H9 (cell line): ENCODE results near the gene SVEP1. TPM values are rescaled to one million over a fixed set of nuclear protein-coding genes. Genes with fewer than 3 reads are reported as not detected.

Experiments
- DNase-seq: peaks from one replicate; pipeline ENCODE4 v3.0.0-alpha.2; 2017
- H2AFZ ChIP-seq: one replicate; pipeline ENCODE4 v1.6.1; 2013; ENCODE audit warnings: mild to moderate bottlenecking, low read length, control low read depth, moderate library complexity
- H2AK5ac ChIP-seq: 2 replicates; pipeline ENCODE4 v1.6.1; 2013; ENCODE audit warnings: low read length, control low read depth, mixed read lengths; ENCODE audit not compliant: insufficient read length
- H2BK120ac ChIP-seq: one replicate; pipeline ENCODE4 v1.6.1; 2013; ENCODE audit warnings: low read depth, mild to moderate bottlenecking, low read length, control low read depth, inconsistent platforms; ENCODE audit not compliant: poor library complexity, severe bottlenecking
- H2BK12ac ChIP-seq: 2 replicates; pipeline ENCODE4 v1.6.1; 2013; ENCODE audit warnings: low read length, control low read depth, mixed read lengths, low read depth; ENCODE audit not compliant: insufficient read length
- H2BK15ac ChIP-seq: 2 replicates; pipeline ENCODE4 v1.6.1; 2013; ENCODE audit warnings: low read depth, low read length, control low read depth
- H2BK20ac ChIP-seq: one replicate; pipeline ENCODE4 v1.6.1; 2013; ENCODE audit warnings: low read depth, mild to moderate bottlenecking, low read length, control low read depth, inconsistent platforms; ENCODE audit not compliant: poor library complexity, severe bottlenecking
- H2BK5ac ChIP-seq: 2 replicates; pipeline ENCODE4 v1.6.1; 2013; ENCODE audit warnings: low read length, control low read depth, mixed read lengths; ENCODE audit not compliant: insufficient read length
- H3K14ac ChIP-seq: 2 replicates; pipeline ENCODE4 v1.6.1; 2013; ENCODE audit warnings: low read length, control low read depth; ENCODE audit not compliant: insufficient read depth
- H3K18ac ChIP-seq: 2 replicates; pipeline ENCODE4 v1.6.1; 2013; ENCODE audit warnings: low read depth, mild to moderate bottlenecking, mixed read lengths, low read length, control low read depth; ENCODE audit not compliant: insufficient read length
- H3K23ac ChIP-seq: 2 replicates; pipeline ENCODE4 v1.6.1; 2013; ENCODE audit warnings: low read length, control low read depth, mixed read lengths, low read depth; ENCODE audit not compliant: insufficient read length
- H3K23me2 ChIP-seq: 2 replicates; pipeline ENCODE4 v1.6.1; 2013; ENCODE audit warnings: low read depth, mild to moderate bottlenecking, mixed read lengths, low read length, control low read depth; ENCODE audit not compliant: insufficient read length, poor library complexity, severe bottlenecking
- H3K27ac ChIP-seq: 2 replicates; pipeline ENCODE4 v1.5.1; 2013; ENCODE audit warnings: low read length, control low read depth, mixed read lengths, low read depth; ENCODE audit not compliant: insufficient read length
- H3K27me3 ChIP-seq: 2 replicates; pipeline ENCODE4 v1.6.1; 2013; ENCODE audit warnings: low read length, control low read depth, inconsistent platforms; ENCODE audit not compliant: insufficient read depth
- H3K4ac ChIP-seq: 2 replicates; pipeline ENCODE4 v1.6.1; 2013; ENCODE audit warnings: low read depth, mild to moderate bottlenecking, control low read depth, inconsistent platforms, low read length, moderate library complexity
- H3K4me1 ChIP-seq: 2 replicates; pipeline ENCODE4 v1.6.1; 2013; ENCODE audit warnings: low read length, control low read depth, inconsistent platforms; ENCODE audit not compliant: insufficient read depth
- H3K4me2 ChIP-seq: 2 replicates; pipeline ENCODE4 v1.6.1; 2013; ENCODE audit warnings: low read length, control low read depth, mixed read lengths; ENCODE audit not compliant: insufficient read length, insufficient read depth
- H3K56ac ChIP-seq: 2 replicates; pipeline ENCODE4 v1.6.1; 2013; ENCODE audit warnings: low read depth, mild to moderate bottlenecking, mixed read lengths, low read length, control low read depth; ENCODE audit not compliant: insufficient read length
- H3K79me1 ChIP-seq: 2 replicates; pipeline ENCODE4 v1.6.1; 2013; ENCODE audit warnings: low read depth, mild to moderate bottlenecking, moderate library complexity, low read length, control low read depth, inconsistent platforms; ENCODE audit not compliant: insufficient read depth, poor library complexity, severe bottlenecking
- H3K79me2 ChIP-seq: 2 replicates; pipeline ENCODE4 v1.6.1; 2013; ENCODE audit warnings: low read length, control low read depth, inconsistent platforms; ENCODE audit not compliant: insufficient read depth
- H3K9ac ChIP-seq: 2 replicates; pipeline ENCODE4 v1.6.1; 2013; ENCODE audit warnings: low read length, control low read depth, mixed read lengths; ENCODE audit not compliant: insufficient read length; ENCODE audit errors: extremely low read depth
- H3K9me3 ChIP-seq: one replicate; pipeline ENCODE4 v1.6.1; 2013; ENCODE audit warnings: low read depth, low read length, inconsistent platforms; ENCODE audit not compliant: control insufficient read depth
- H3T11ph ChIP-seq: one replicate; pipeline ENCODE4 v1.6.1; 2013; ENCODE audit warnings: mild to moderate bottlenecking, low read length, control low read depth, inconsistent platforms
- H4K20me1 ChIP-seq: one replicate; pipeline ENCODE4 v1.6.1; 2013; ENCODE audit not compliant: control insufficient read depth, insufficient read length, insufficient read depth
- H4K5ac ChIP-seq: 2 replicates; pipeline ENCODE4 v1.6.1; 2013; ENCODE audit warnings: low read depth, mild to moderate bottlenecking, mixed read lengths, low read length, control low read depth; ENCODE audit not compliant: insufficient read length
- H4K8ac ChIP-seq: replicated peaks from 2 replicates; pipeline ENCODE4 v1.6.1; 2013; ENCODE audit warnings: low read length, control low read depth, mixed read lengths, low read depth; ENCODE audit not compliant: insufficient read length
- H4K91ac ChIP-seq: 2 replicates; pipeline ENCODE4 v1.6.1; 2013; ENCODE audit warnings: low read depth, mild to moderate bottlenecking, moderate library complexity, mixed read lengths, low read length, control low read depth; ENCODE audit not compliant: insufficient read length
- H3K27ac Mint-ChIP-seq, 3 experiments: 2 replicates in 2 of 3; 3 replicates in 1 of 3; pipeline ENCODE4 v1.8.0; 2020 to 2021; ENCODE audit warnings: mixed read lengths in 3 of 3, mild to moderate bottlenecking in 1 of 3, moderate library complexity in 1 of 3
- H3K27me3 Mint-ChIP-seq: 2 replicates; pipeline ENCODE4 v1.8.0; 2021; ENCODE audit warnings: low read depth, mild to moderate bottlenecking, moderate library complexity, mixed read lengths
- H3K36me3 Mint-ChIP-seq, 3 experiments: 2 replicates in 2 of 3; 3 replicates in 1 of 3; pipeline ENCODE4 v1.8.0; 2020 to 2021; ENCODE audit warnings: low read depth in 3 of 3, mixed read lengths in 3 of 3; ENCODE audit not compliant: insufficient read depth in 1 of 3
- H3K4me1 Mint-ChIP-seq, 2 experiments: 2 replicates each; pipeline ENCODE4 v1.8.0; 2020; ENCODE audit warnings: mixed read lengths in 2 of 2
- H3K4me3 Mint-ChIP-seq, 2 experiments: 2 replicates in 1 of 2; 3 replicates in 1 of 2; pipeline ENCODE4 v1.8.0; 2020 to 2021; ENCODE audit warnings: mild to moderate bottlenecking in 2 of 2, mixed read lengths in 2 of 2, moderate library complexity in 1 of 2
- H3K9me3 Mint-ChIP-seq, 2 experiments: 2 replicates in 1 of 2; 3 replicates in 1 of 2; pipeline ENCODE4 v1.8.0; 2020; ENCODE audit warnings: mild to moderate bottlenecking in 2 of 2, mixed read lengths in 2 of 2, moderate library complexity in 1 of 2
- WGBS: extraction: QIAGEN DNeasy Blood & Tissue Kit; methylation state at CpG from one replicate; pipeline ENCODE4 v1.1.7; 2013; ENCODE audit warnings: missing lambda C conversion rate, low lambda C conversion rate, mixed read lengths; ENCODE audit not compliant: insufficient read length; ENCODE audit errors: extremely low coverage; 5-methylcytosine and 5-hydroxymethylcytosine counted together
- total RNA-seq: library from RNA; stranded (reverse); gene quantifications from 2 replicates; pipeline ENCODE4 v1.2.1, GENCODE V29; 2021
- TF ChIP-seq, protein P1 (sequence below): fragments of 200-600 bp; sonication (generic); conservative IDR thresholded peaks from 3 replicates; pipeline ENCODE4 v1.8.0; 2021; ENCODE audit warnings: antibody characterized with exemption, mild to moderate bottlenecking

Gene SVEP1
- total RNA-seq, 1 experiment from 2014 or later = 0.17 TPM

DNA sequence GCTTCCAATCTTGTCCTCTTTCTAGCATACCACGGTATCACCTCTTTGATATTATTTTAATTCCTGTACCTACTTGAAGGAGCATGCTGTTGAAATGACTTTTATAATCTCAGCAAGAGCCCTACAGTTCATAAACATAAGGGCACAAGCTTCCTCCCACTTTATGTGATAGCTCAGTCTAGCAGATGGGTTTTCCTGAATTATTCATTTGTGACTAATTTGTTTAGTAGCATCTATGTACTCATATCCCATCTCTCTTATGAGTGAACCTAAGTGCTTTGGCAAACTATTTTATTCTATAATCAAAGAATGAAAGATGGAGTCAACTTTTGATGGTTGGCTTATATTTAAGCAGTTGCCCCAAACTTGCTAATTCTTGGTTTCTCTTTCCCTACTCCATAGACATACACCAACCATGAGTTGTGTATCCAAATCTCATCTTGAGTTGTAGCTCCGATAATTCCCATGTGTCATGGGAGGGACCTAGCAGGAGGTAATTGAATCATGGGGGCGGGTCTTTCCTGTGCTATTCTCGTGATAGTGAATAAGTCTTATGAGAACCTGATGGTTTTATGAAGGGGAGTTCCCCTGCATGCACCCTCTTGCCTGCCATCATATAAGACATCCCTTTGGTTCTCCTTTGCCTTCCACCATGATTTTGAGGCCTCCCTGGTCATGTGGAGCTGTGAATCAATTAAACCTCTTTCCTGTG, 259.6 kb downstream of the SVEP1 start:
- H3T11ph ChIP-seq = no peak overlapping the region

More for the DNA sequence above, 259.6 kb downstream of the SVEP1 start:
- H4K8ac ChIP-seq = no peak overlapping the region
- no CpG with 5 or more reads among the region's 4 CpGs for WGBS
- no peak overlapping the region for H3K4me3 Mint-ChIP-seq
- H2BK5ac ChIP-seq = no peak overlapping the region
- no peak overlapping the region for H3K27ac Mint-ChIP-seq
- no peaks in the 10 kb centered on the region for H4K20me1 ChIP-seq
- no peaks in the 10 kb centered on the region for H3K27me3 Mint-ChIP-seq
- H3K27me3 ChIP-seq = no peaks in the 10 kb centered on the region
- no peaks in the 10 kb centered on the region for H3K79me1 ChIP-seq
- TF ChIP-seq, protein P1, sequence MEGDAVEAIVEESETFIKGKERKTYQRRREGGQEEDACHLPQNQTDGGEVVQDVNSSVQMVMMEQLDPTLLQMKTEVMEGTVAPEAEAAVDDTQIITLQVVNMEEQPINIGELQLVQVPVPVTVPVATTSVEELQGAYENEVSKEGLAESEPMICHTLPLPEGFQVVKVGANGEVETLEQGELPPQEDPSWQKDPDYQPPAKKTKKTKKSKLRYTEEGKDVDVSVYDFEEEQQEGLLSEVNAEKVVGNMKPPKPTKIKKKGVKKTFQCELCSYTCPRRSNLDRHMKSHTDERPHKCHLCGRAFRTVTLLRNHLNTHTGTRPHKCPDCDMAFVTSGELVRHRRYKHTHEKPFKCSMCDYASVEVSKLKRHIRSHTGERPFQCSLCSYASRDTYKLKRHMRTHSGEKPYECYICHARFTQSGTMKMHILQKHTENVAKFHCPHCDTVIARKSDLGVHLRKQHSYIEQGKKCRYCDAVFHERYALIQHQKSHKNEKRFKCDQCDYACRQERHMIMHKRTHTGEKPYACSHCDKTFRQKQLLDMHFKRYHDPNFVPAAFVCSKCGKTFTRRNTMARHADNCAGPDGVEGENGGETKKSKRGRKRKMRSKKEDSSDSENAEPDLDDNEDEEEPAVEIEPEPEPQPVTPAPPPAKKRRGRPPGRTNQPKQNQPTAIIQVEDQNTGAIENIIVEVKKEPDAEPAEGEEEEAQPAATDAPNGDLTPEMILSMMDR = no peak
- no peak overlapping the region for H3K9ac ChIP-seq
- H3K36me3 Mint-ChIP-seq = no peaks in the 10 kb centered on the region
- H2BK15ac ChIP-seq = no peak overlapping the region
- peaks cover 8 to 9% of the 10 kb centered on the region in 2 experiments for H3K4me1 Mint-ChIP-seq
- no peak overlapping the region for H2BK12ac ChIP-seq
- DNase-seq = no peak
- no peak overlapping the region for H3K56ac ChIP-seq
- no peak overlapping the region for H2BK120ac ChIP-seq
- H3K79me2 ChIP-seq = no peaks in the 10 kb centered on the region
- no peak overlapping the region for H3K23ac ChIP-seq
- no peak overlapping the region for H3K14ac ChIP-seq
- H3K9me3 ChIP-seq = no peaks in the 10 kb centered on the region
- H2AFZ ChIP-seq = no peak overlapping the region
- no peaks in the 10 kb centered on the region for H3K9me3 Mint-ChIP-seq
- H3K23me2 ChIP-seq = no peaks in the 10 kb centered on the region
- no peak overlapping the region for H3K18ac ChIP-seq
- H4K91ac ChIP-seq = no peak overlapping the region
- no peaks in the 10 kb centered on the region for H3K4me1 ChIP-seq
- H3K4ac ChIP-seq = no peak overlapping the region
- H3K27ac ChIP-seq = no peak overlapping the region
- no peak overlapping the region for H3K4me2 ChIP-seq
- H2AK5ac ChIP-seq = no peak overlapping the region
- H2BK20ac ChIP-seq = no peak overlapping the region
- no peak overlapping the region for H4K5ac ChIP-seq
